GM18526 (cell line): ENCODE measurements around the gene SHISA7.

Source experiments
- POLR2A ChIP-seq: IDR thresholded peaks from 3 replicates; pipeline ENCODE4 v1.6.1; 2011; ENCODE audit not compliant: insufficient read length; ENCODE audit errors: extremely low read depth

SHISA7 gene

GRCh38 chr19:55432241-55432959 lies 10.7 kb downstream of the SHISA7 start:
- no peak for TF ChIP-seq POLR2A

GRCh38 chr19:55431183-55431582 lies 11.9 kb downstream of the SHISA7 start:
- TF ChIP-seq POLR2A, result no peak

GRCh38 chr19:55426042-55426441 lies 17.1 kb downstream of the SHISA7 start:
- no peak for TF ChIP-seq POLR2A

GRCh38 chr19:55424518-55424917 lies 18.6 kb downstream of the SHISA7 start:
- no peak for TF ChIP-seq POLR2A

- no peak for TF ChIP-seq POLR2A
Measured at GRCh38 chr19:55423225-55424005, 19.7 kb downstream of the SHISA7 start.

- no peak for TF ChIP-seq POLR2A
Measured at GRCh38 chr19:55419624-55420236, 23.4 kb downstream of the SHISA7 start.

- TF ChIP-seq POLR2A, result no peak
Measured at GRCh38 chr19:55419103-55419502, 24.0 kb downstream of the SHISA7 start.

GRCh38 chr19:55418185-55418584 lies 24.9 kb downstream of the SHISA7 start:
- TF ChIP-seq POLR2A, result no peak

- TF ChIP-seq POLR2A, result no peak
Measured at GRCh38 chr19:55410168-55410567, 32.9 kb downstream of the SHISA7 start.

- TF ChIP-seq POLR2A, result no peak
Measured at GRCh38 chr19:55408533-55408872, 34.6 kb downstream of the SHISA7 start.

GRCh38 chr19:55407800-55408532 lies 35.1 kb downstream of the SHISA7 start:
- peak; percentile 41 for TF ChIP-seq POLR2A

- TF ChIP-seq POLR2A, result peak; percentile 99
Measured at GRCh38 chr19:55407550-55407799, 35.6 kb downstream of the SHISA7 start, which contains the start of gene UBE2S. Gene UBE2S, minus strand, starts transcription at chr19:55407788. Its CDS starts 199 bp downstream, at chr19:55407589.

GRCh38 chr19:55406826-55407549 lies 36.1 kb downstream of the SHISA7 start:
- TF ChIP-seq POLR2A, result no peak

- TF ChIP-seq POLR2A, result no peak
Measured at GRCh38 chr19:55406091-55406825, 36.8 kb downstream of the SHISA7 start.

GRCh38 chr19:55405638-55406037 lies 37.5 kb downstream of the SHISA7 start:
- TF ChIP-seq POLR2A, result no peak

GRCh38 chr19:55402509-55402908 lies 40.6 kb downstream of the SHISA7 start:
- TF ChIP-seq POLR2A, result no peak
